GM19438 (cell line): ENCODE results near the gene MESD.

ENCODE experiments used
- ATAC-seq: cut with Tn5 transposase; IDR thresholded peaks from one replicate; pipeline ENCODE4 v1.9.1; 2021; ENCODE audit warnings: low read depth; ENCODE audit not compliant: unreplicated experiment

The MESD gene

GRCh38 chr15:80989518-80990478 lies at the start of gene MESD:
MESD (minus strand) TSS chr15:80989819; CDS start chr15:80989791, 28 bp downstream.
- ATAC-seq, result peak; percentile 91

GRCh38 chr15:81038975-81039607 lies 49.5 kb upstream of the MESD start:
- no peak for ATAC-seq

- no peak for ATAC-seq
Observed at GRCh38 chr15:81037952-81038743, 48.5 kb upstream of the MESD start.

GRCh38 chr15:81033508-81033907 lies 43.9 kb upstream of the MESD start:
- no peak for ATAC-seq

GRCh38 chr15:81032818-81033217 lies 43.2 kb upstream of the MESD start:
- ATAC-seq, result no peak

GRCh38 chr15:81032355-81032754 lies 42.7 kb upstream of the MESD start:
- no peak for ATAC-seq

- ATAC-seq, result no peak
Observed at GRCh38 chr15:81031203-81031602, 41.6 kb upstream of the MESD start.

GRCh38 chr15:81030301-81030750 lies 40.7 kb upstream of the MESD start:
- no peak for ATAC-seq

- no peak for ATAC-seq
Observed at GRCh38 chr15:81029414-81030300, 40.0 kb upstream of the MESD start.

GRCh38 chr15:81026836-81027599 lies 37.4 kb upstream of the MESD start:
- ATAC-seq, result no peak

GRCh38 chr15:81025721-81026370 lies 36.2 kb upstream of the MESD start:
- no peak for ATAC-seq

GRCh38 chr15:81024936-81025335 lies 35.3 kb upstream of the MESD start:
- ATAC-seq, result no peak

GRCh38 chr15:81024265-81024872 lies 34.8 kb upstream of the MESD start:
- ATAC-seq, result no peak

- peak; percentile 91 for ATAC-seq
Observed at GRCh38 chr15:81023483-81024264, 34.1 kb upstream of the MESD start.

GRCh38 chr15:81021321-81021720 lies 31.7 kb upstream of the MESD start:
- ATAC-seq, result no peak

- ATAC-seq, result no peak
Observed at GRCh38 chr15:81018197-81018596, 28.6 kb upstream of the MESD start.

- no peak for ATAC-seq
Observed at GRCh38 chr15:81016489-81017068, 27.0 kb upstream of the MESD start.
